GM12865 (cell line): ENCODE results near the gene OSGIN1.

Source experiments
- DNase-seq: peaks from one replicate; pipeline ENCODE4 v3.0.0; 2010; ENCODE audit warnings: low read depth
- H3K4me3 ChIP-seq: 2 replicates; pipeline ENCODE4 v1.5.1; 2011; ENCODE audit warnings: mild to moderate bottlenecking, low read depth, low read length, control low read depth
- CTCF ChIP-seq: IDR thresholded peaks from 2 replicates; pipeline ENCODE4 v1.5.1; 2011; ENCODE audit warnings: low read length, control low read depth, low read depth, inconsistent platforms; ENCODE audit not compliant: insufficient read depth; ENCODE audit errors: missing control alignments

The OSGIN1 gene

DNA sequence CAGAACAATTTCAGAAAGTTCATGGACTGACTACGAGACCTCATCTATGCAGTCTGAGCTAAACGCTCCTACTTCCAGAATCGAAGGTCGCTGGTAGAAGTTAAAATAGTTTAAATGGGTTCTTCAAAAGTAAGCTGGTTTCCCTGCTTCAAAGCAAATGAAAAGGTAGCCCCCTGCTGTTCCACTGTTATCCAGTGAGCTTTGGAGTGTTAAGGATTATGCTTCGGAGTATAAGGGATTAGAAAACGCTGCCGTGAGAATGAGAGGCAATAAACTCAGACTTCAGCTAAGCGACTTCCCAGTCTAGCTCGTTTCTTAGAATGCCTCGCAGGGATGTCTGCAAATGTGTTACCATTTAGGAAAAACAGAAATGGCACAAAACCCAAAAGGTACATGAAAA is 41.8 kb upstream of the OSGIN1 start:
- TF ChIP-seq CTCF, result no peak
- DNase-seq, result no peak
- H3K4me3 ChIP-seq, result no peak overlapping the region

- no peak for DNase-seq
- TF ChIP-seq CTCF, result no peak
- no peak overlapping the region for H3K4me3 ChIP-seq
Observed at GRCh38 chr16:83912519-83913244, 40.4 kb upstream of the OSGIN1 start.

GRCh38 chr16:83913245-83913633 is 39.8 kb upstream of the OSGIN1 start:
- H3K4me3 ChIP-seq, result no peak overlapping the region
- no peak for DNase-seq
- no peak for TF ChIP-seq CTCF

DNA sequence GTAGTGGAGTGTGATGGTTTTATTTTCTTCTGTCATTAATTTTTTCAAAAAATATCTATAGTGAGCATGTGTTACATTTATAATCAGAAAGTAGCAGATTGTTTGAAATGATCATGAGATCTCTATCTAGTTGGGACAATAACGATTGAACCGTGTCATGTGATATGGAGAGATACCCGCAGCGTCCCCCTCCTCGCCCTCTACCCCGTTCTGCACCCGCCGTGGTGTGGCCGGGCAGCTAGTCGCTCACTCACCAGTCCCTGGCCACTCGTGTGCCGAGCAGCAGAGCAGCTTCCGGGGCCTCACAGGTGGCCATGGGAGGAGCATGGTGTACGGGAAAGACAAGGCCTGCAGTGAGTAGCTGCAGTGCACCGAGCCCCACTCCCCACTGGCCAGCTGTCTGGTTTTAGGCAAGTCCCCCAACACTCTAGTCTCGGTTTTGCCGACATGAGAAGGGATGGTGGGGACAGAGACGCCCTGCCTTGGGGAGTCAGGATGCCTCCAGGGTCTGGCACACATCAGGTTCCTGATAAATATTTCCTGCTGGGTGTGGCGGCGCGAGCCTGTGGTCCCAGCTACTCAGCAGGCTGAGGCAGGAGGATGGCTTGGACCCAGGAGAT is 38.8 kb upstream of the OSGIN1 start:
- no peak for DNase-seq
- no peak overlapping the region for H3K4me3 ChIP-seq
- TF ChIP-seq CTCF, result no peak

- no peak for DNase-seq
- TF ChIP-seq CTCF, result no peak
- no peak overlapping the region for H3K4me3 ChIP-seq
Observed at GRCh38 chr16:83915081-83915480, 38.0 kb upstream of the OSGIN1 start.

DNA sequence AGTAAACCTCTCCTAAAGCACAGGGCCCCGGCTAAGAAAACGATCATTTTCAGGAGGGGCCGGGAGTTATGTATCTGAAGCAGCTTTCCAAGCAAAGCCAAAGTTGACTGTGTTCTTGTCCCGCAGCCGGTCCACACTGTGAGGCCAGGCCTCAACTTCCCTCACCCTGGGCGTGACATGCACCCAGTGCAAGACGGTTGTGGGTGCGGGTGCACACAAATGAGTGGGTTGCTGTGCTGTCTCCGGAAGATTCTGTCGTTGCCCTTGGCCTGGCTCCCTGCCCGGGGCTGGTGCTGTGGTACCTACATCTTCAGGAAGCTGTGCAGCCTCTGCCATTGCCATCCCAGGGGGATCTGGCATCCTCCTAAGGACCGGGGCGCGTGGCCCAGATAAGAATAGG is 37.5 kb upstream of the OSGIN1 start:
- no peak for DNase-seq
- TF ChIP-seq CTCF, result no peak

More for the DNA sequence above, 37.5 kb upstream of the OSGIN1 start:
- no peak overlapping the region for H3K4me3 ChIP-seq
